Trophoblast cell (in vitro differentiated cells and primary cell): ENCODE results near the gene DCAF5.

Experiments used
- DNase-seq, 2 donors: peaks; one replicate each; pipeline ENCODE4 v3.0.0-alpha.2; 2016
- H2AFZ ChIP-seq: 2 replicates; pipeline ENCODE4 v1.6.1; 2013; ENCODE audit warnings: low read length, moderate library complexity, mild to moderate bottlenecking; ENCODE audit not compliant: insufficient read depth, poor library complexity
- H2AK5ac ChIP-seq: 2 replicates; pipeline ENCODE4 v1.6.1; 2013; ENCODE audit warnings: mild to moderate bottlenecking, low read length
- H2BK120ac ChIP-seq: 2 replicates; pipeline ENCODE4 v1.6.1; 2013; ENCODE audit warnings: low read length, mild to moderate bottlenecking, moderate library complexity; ENCODE audit not compliant: insufficient read depth, poor library complexity
- H2BK12ac ChIP-seq: 2 replicates; pipeline ENCODE4 v1.6.1; 2013; ENCODE audit warnings: mild to moderate bottlenecking, low read length, moderate library complexity
- H2BK5ac ChIP-seq: 2 replicates; pipeline ENCODE4 v1.6.1; 2013; ENCODE audit warnings: low read length, low read depth, moderate library complexity, mild to moderate bottlenecking; ENCODE audit not compliant: poor library complexity
- H3K14ac ChIP-seq: 2 replicates; pipeline ENCODE4 v1.6.1; 2013; ENCODE audit warnings: mild to moderate bottlenecking, low read length
- H3K18ac ChIP-seq: 2 replicates; pipeline ENCODE4 v1.6.1; 2013; ENCODE audit warnings: mild to moderate bottlenecking, low read length
- H3K23ac ChIP-seq: 2 replicates; pipeline ENCODE4 v1.6.1; 2013; ENCODE audit warnings: low read length
- H3K27ac ChIP-seq: 2 replicates; pipeline ENCODE4 v1.5.1; 2013; ENCODE audit warnings: low read depth, mild to moderate bottlenecking, inconsistent platforms, low read length, moderate library complexity
- H3K27me3 ChIP-seq: 2 replicates; pipeline ENCODE4 v1.6.1; 2013; ENCODE audit warnings: inconsistent platforms, mild to moderate bottlenecking, low read length, moderate library complexity; ENCODE audit not compliant: insufficient read depth
- H3K36me3 ChIP-seq, 2 experiments: 1 replicate in 1 of 2; 2 replicates in 1 of 2; pipeline ENCODE4 v1.6.1; 2013; ENCODE audit warnings: low read length in 2 of 2, mild to moderate bottlenecking in 2 of 2, moderate library complexity in 1 of 2; ENCODE audit not compliant: insufficient read depth in 2 of 2, control insufficient read depth in 1 of 2
- H3K4ac ChIP-seq: 2 replicates; pipeline ENCODE4 v1.6.1; 2013; ENCODE audit warnings: low read depth, mild to moderate bottlenecking, low read length, moderate library complexity
- H3K4me1 ChIP-seq, 2 experiments: 1 replicate in 1 of 2; 2 replicates in 1 of 2; pipeline ENCODE4 v1.6.1; 2013; ENCODE audit warnings: low read length in 2 of 2, mild to moderate bottlenecking in 2 of 2, moderate library complexity in 1 of 2; ENCODE audit not compliant: insufficient read depth in 2 of 2, control insufficient read depth in 1 of 2
- H3K4me2 ChIP-seq: 2 replicates; pipeline ENCODE4 v1.6.1; 2013; ENCODE audit warnings: inconsistent platforms, mild to moderate bottlenecking, low read length, moderate library complexity
- H3K4me3 ChIP-seq: 2 replicates; pipeline ENCODE4 v1.5.1; 2013; ENCODE audit warnings: mild to moderate bottlenecking, low read depth, low read length, inconsistent platforms
- H3K79me1 ChIP-seq: one replicate; pipeline ENCODE4 v1.6.1; 2013; ENCODE audit warnings: low read length
- H3K79me2 ChIP-seq: 2 replicates; pipeline ENCODE4 v1.6.1; 2013; ENCODE audit warnings: low read length, mild to moderate bottlenecking; ENCODE audit not compliant: control insufficient read depth, insufficient read depth, poor library complexity
- H3K9ac ChIP-seq: 2 replicates; pipeline ENCODE4 v1.6.1; 2013; ENCODE audit warnings: mild to moderate bottlenecking, low read length
- H3K9me3 ChIP-seq: 2 replicates; pipeline ENCODE4 v1.6.1; 2013; ENCODE audit warnings: low read depth, mild to moderate bottlenecking, control low read depth, inconsistent platforms, low read length; ENCODE audit not compliant: insufficient read depth
- H4K12ac ChIP-seq: 2 replicates; pipeline ENCODE4 v1.6.1; 2013; ENCODE audit warnings: low read depth, mild to moderate bottlenecking, low read length, moderate library complexity
- H4K8ac ChIP-seq: 2 replicates; pipeline ENCODE4 v1.6.1; 2013; ENCODE audit warnings: low read depth, mild to moderate bottlenecking, low read length, moderate library complexity
- H4K91ac ChIP-seq: one replicate; pipeline ENCODE4 v1.6.1; 2013; ENCODE audit warnings: low read depth, mild to moderate bottlenecking, low read length, moderate library complexity
- WGBS: extraction: QIAGEN DNeasy Blood & Tissue Kit; methylation state at CpG from one replicate; pipeline ENCODE4 v1.1.7; 2013; ENCODE audit warnings: missing lambda C conversion rate; ENCODE audit not compliant: insufficient read length, insufficient coverage; ENCODE audit errors: extremely low coverage; 5-methylcytosine and 5-hydroxymethylcytosine counted together

The DCAF5 gene

DNA sequence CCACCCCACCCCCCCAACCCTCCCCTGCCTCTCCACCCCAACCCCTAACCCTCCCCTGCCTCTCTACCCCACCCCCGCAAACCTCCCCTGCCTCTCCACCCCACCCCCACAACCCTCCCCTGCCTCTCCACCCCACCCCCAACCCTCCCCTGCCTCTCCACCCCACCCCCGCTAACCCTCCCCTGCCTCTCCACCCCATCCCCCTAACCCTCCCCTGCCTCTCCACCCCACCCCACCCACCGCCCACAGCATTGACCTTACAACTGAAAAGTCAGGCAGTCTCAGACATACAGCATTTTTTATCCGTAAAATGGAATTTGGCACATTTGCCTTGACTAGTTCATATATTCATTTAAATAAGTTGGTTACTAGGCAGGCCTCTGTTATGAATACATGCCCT lies 135.2 kb downstream of the DCAF5 start:
- H3K4me3 ChIP-seq = no peak overlapping the region
- H4K91ac ChIP-seq = no peak overlapping the region
- H3K4me2 ChIP-seq = no peak overlapping the region
- WGBS = no CpG with 5 or more reads among the region's 4 CpGs
- H3K9ac ChIP-seq = no peak overlapping the region
- no peaks in the 10 kb centered on the region for H3K79me1 ChIP-seq
- H3K4ac ChIP-seq = no peak overlapping the region
- no peak overlapping the region for H4K8ac ChIP-seq
- H3K36me3 ChIP-seq = no peaks in the 10 kb centered on the region
- H3K27me3 ChIP-seq = no peaks in the 10 kb centered on the region
- H2AFZ ChIP-seq = no peak overlapping the region
- H3K14ac ChIP-seq = no peak overlapping the region
- H3K27ac ChIP-seq = no peak overlapping the region
- H3K23ac ChIP-seq = no peak overlapping the region
- DNase-seq = no peak
- no peaks in the 10 kb centered on the region for H3K4me1 ChIP-seq
- no peaks in the 10 kb centered on the region for H3K79me2 ChIP-seq
- no peak overlapping the region for H4K12ac ChIP-seq
- no peak overlapping the region for H3K18ac ChIP-seq
- H2BK12ac ChIP-seq = no peak overlapping the region
- no peak overlapping the region for H2BK120ac ChIP-seq
- H2BK5ac ChIP-seq = no peak overlapping the region
- H3K9me3 ChIP-seq = no peaks in the 10 kb centered on the region
- H2AK5ac ChIP-seq = no peak overlapping the region

GRCh38 chr14:69014829-69015259 lies 138.1 kb downstream of the DCAF5 start:
- H3K4me2 ChIP-seq = no peak overlapping the region
- no peak overlapping the region for H3K9ac ChIP-seq
- H4K91ac ChIP-seq = no peak overlapping the region
- H3K79me1 ChIP-seq = no peaks in the 10 kb centered on the region
- H3K14ac ChIP-seq = no peak overlapping the region
- no peak for DNase-seq
- no peak overlapping the region for H3K27ac ChIP-seq
- no peak overlapping the region for H3K4me3 ChIP-seq
- H4K8ac ChIP-seq = no peak overlapping the region
- H3K36me3 ChIP-seq = no peaks in the 10 kb centered on the region
- H3K23ac ChIP-seq = no peak overlapping the region
- no CpG with 5 or more reads among the region's 6 CpGs for WGBS
- no peaks in the 10 kb centered on the region for H3K27me3 ChIP-seq
- H3K18ac ChIP-seq = no peak overlapping the region
- no peak overlapping the region for H2BK120ac ChIP-seq
- H2BK12ac ChIP-seq = no peak overlapping the region
- H4K12ac ChIP-seq = no peak overlapping the region
- H3K4ac ChIP-seq = no peak overlapping the region
- H3K79me2 ChIP-seq = no peaks in the 10 kb centered on the region
- H3K4me1 ChIP-seq = no peaks in the 10 kb centered on the region
- no peak overlapping the region for H2AK5ac ChIP-seq
- no peaks in the 10 kb centered on the region for H3K9me3 ChIP-seq
- no peak overlapping the region for H2BK5ac ChIP-seq
- no peak overlapping the region for H2AFZ ChIP-seq

DNA sequence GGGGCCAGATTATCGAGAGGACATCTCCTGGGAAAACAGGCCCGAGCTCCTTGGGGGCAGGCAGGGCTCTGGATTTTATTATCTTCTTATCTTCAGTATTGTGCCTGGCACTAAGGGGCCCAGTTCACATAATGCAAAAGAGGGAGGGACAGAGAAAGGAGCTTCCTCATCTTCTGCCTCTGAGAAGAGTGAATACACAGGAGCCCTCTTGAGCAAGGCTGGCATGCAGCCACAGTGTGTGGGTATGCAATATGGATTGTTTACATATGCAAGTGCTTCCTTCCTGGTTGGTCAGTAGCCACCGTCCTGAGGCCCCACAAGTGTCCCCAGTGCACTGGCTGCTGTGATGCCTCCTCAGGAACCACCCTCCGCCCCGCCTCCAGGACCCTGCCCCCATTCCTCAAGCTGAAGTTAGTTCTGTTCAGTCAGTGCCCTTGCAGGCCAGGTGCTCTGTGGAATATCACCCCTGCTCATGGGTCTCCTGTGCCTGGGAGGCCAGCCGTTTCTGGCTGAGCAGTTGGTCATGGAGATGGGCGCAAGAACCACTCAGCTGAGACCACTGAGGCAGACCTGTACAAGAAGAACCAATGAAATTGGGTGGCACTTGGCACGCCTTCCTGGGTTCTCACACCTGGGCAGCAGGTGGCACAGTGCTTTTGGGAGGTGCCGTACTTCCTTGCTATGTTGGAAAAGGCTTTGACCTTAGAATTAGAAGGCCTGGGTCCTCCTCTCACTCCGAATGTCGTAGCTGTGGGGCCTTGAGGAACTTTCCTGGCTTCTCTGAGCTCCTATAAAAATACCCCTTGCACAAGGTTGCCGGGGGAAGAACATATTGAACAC lies 138.8 kb downstream of the DCAF5 start:
- no peak overlapping the region for H4K8ac ChIP-seq
- H2BK12ac ChIP-seq = no peak overlapping the region
- H3K79me1 ChIP-seq = no peaks in the 10 kb centered on the region
- DNase-seq = no peak
- no peak overlapping the region for H2AFZ ChIP-seq
- no peak overlapping the region for H2BK5ac ChIP-seq
- H3K27ac ChIP-seq = no peak overlapping the region
- no peak overlapping the region for H3K4me2 ChIP-seq
- no peak overlapping the region for H3K18ac ChIP-seq
- H3K27me3 ChIP-seq = no peaks in the 10 kb centered on the region
- no peak overlapping the region for H3K14ac ChIP-seq
- no peaks in the 10 kb centered on the region for H3K9me3 ChIP-seq
- H3K4ac ChIP-seq = no peak overlapping the region
- H3K4me3 ChIP-seq = no peak overlapping the region
- no peak overlapping the region for H2BK120ac ChIP-seq
- H4K12ac ChIP-seq = no peak overlapping the region
- no peak overlapping the region for H2AK5ac ChIP-seq
- no peak overlapping the region for H4K91ac ChIP-seq
- H3K36me3 ChIP-seq = no peaks in the 10 kb centered on the region
- H3K79me2 ChIP-seq = no peaks in the 10 kb centered on the region
- no peak overlapping the region for H3K9ac ChIP-seq
- H3K23ac ChIP-seq = no peak overlapping the region
- WGBS = no CpG with 5 or more reads among the region's 12 CpGs
- no peaks in the 10 kb centered on the region for H3K4me1 ChIP-seq

DNA sequence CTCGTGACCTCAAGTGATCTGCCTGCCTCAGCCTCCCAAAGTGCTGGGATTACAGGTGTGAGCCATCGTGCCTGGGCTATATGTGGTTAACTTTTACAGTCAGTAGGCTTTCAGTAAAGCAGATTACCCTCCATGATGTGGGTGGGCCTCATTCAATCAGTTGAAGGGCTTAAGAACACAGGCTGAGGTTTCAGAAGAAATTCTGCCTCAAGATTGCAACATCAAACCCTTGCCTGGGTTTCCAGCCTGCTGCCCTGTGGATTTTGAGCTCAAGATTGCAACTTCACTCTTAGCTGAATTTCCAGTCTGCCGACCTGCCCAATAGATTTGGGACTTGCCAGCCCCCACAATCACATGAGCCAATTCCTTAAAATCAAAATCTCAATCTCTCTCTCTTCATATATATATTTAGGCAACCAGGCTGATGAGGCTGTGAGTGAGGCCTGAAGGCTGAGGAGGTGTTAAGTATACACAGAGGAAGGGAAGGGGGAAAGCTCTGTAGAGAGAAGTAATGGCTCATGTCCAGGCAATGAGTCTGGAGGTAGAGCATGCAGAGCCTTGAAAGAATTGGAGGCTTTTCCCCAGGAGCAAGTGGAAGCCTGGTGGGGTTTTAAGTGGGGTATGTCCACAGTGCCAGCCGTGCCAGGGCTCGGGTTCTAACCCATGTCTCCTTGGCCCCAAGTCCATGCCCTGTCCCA lies 140.5 kb downstream of the DCAF5 start:
- no CpG with 5 or more reads among the region's 5 CpGs for WGBS
- Histone ChIP-seq H2AFZ (no peak overlapping the region), H4K91ac (no peak overlapping the region), H3K9me3 (no peaks in the 10 kb centered on the region), H2BK5ac (no peak overlapping the region), H2BK120ac (no peak overlapping the region), H3K18ac (no peak overlapping the region), H3K4me1 (peaks cover 0 to 2% of the 10 kb centered on the region in 2 experiments), H3K27ac (no peak overlapping the region), H4K12ac (no peak overlapping the region), H3K36me3 (no peaks in the 10 kb centered on the region), H3K4me2 (no peak overlapping the region), H3K79me1 (no peaks in the 10 kb centered on the region), H2AK5ac (no peak overlapping the region), H3K79me2 (no peaks in the 10 kb centered on the region), H3K4ac (no peak overlapping the region), H3K27me3 (no peaks in the 10 kb centered on the region), H3K23ac (no peak overlapping the region), H3K14ac (no peak overlapping the region), H3K9ac (no peak overlapping the region), H3K4me3 (no peak overlapping the region), H4K8ac (peak overlapping the region; percentile 24), H2BK12ac (peak overlapping the region; percentile 24)
- no peak for DNase-seq
